ENCODE measurements around the gene IMP4.

DNA sequence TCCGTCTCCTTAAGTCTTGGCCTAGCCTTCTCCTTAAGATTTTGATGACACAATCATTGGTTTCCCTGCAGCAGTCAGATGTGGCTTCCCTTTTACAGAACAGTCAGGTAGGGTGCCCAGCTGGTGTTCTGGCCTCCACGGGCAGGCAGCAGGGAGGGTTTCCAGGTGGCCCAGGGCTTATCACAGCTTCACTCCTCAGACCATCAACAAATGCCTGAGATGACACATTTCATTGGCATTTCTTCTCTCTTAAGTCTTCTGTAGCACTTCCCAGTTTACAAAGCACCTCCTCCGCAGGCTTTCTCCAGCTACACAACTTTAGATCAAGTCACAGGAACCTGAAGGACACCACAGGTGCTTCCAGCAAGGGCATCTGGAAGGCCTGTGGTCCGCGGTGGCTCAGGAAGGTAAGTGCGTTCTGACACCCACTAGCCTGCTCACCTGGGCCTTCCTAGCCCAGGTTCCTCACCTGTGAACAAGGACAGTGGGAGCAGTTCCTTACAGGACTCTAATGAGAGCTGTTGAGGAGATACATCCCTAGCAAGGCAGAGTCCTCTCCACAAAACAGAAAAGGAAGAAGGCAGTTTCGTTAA is 50.7 kb downstream of the IMP4 start:
- no peak for TF ChIP-seq POLR2A (IDR thresholded peaks at IDR 0.05)
- TF ChIP-seq, protein P1, sequence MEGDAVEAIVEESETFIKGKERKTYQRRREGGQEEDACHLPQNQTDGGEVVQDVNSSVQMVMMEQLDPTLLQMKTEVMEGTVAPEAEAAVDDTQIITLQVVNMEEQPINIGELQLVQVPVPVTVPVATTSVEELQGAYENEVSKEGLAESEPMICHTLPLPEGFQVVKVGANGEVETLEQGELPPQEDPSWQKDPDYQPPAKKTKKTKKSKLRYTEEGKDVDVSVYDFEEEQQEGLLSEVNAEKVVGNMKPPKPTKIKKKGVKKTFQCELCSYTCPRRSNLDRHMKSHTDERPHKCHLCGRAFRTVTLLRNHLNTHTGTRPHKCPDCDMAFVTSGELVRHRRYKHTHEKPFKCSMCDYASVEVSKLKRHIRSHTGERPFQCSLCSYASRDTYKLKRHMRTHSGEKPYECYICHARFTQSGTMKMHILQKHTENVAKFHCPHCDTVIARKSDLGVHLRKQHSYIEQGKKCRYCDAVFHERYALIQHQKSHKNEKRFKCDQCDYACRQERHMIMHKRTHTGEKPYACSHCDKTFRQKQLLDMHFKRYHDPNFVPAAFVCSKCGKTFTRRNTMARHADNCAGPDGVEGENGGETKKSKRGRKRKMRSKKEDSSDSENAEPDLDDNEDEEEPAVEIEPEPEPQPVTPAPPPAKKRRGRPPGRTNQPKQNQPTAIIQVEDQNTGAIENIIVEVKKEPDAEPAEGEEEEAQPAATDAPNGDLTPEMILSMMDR (IDR thresholded peaks at IDR 0.05): no peak
- no peak for TF ChIP-seq POLR2AphosphoS5 (IDR thresholded peaks at IDR 0.05)

Data from breast epithelium (tissue), 3 donors.